ENCODE results near the gene RAB44. TPM values are rescaled to one million over a fixed set of nuclear protein-coding genes. Genes with fewer than 3 reads are reported as not detected.
"Not testable (repeated sequence)": the region's sequence is repeated elsewhere in the genome, so short reads cannot be mapped to it uniquely, and the experiment has no call there.

Gene RAB44
- total RNA-seq, 4 donors from 2014 or later: 0.14 to 1.1 (median 0.46) TPM

DNA sequence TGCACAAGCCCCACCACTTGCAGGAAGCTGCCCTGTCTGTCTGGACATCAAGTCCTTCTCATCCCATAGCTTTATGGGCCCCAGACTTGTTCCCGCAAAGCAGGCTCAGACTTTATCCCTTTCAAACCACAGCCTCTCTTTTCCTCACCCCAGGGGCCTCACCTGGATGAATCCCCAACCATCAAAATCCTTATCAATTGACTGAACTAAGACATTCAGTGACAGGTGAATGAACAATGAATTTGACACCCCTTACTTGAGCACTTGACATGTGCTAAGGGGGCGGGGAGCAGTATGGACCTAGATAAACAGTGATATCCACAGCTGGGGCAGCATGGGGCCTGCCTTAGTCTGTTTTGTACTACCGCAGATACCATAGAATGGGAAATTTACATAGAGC, 5.0 kb downstream of the RAB44 start:
- no peak overlapping the region for H3K4me3 ChIP-seq
- H3K27ac ChIP-seq: no peak overlapping the region
- DNase-seq: no peak
- no peaks in the 10 kb centered on the region for H3K4me1 ChIP-seq
- 93% methylated on average over 3 of the region's 3 CpGs; no CpG with 5 or more reads in 1 of the 2 donors for WGBS, 2 donors (ENCODE audit: low coverage in 1 of 2)
- TF ChIP-seq POLR2A (IDR thresholded peaks at IDR 0.05): no peak
- TF ChIP-seq EP300 (IDR thresholded peaks at IDR 0.05; ENCODE audit: low read depth): no peak
- TF ChIP-seq, protein P1, sequence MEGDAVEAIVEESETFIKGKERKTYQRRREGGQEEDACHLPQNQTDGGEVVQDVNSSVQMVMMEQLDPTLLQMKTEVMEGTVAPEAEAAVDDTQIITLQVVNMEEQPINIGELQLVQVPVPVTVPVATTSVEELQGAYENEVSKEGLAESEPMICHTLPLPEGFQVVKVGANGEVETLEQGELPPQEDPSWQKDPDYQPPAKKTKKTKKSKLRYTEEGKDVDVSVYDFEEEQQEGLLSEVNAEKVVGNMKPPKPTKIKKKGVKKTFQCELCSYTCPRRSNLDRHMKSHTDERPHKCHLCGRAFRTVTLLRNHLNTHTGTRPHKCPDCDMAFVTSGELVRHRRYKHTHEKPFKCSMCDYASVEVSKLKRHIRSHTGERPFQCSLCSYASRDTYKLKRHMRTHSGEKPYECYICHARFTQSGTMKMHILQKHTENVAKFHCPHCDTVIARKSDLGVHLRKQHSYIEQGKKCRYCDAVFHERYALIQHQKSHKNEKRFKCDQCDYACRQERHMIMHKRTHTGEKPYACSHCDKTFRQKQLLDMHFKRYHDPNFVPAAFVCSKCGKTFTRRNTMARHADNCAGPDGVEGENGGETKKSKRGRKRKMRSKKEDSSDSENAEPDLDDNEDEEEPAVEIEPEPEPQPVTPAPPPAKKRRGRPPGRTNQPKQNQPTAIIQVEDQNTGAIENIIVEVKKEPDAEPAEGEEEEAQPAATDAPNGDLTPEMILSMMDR (IDR thresholded peaks at IDR 0.05): no peak
- no peak for TF ChIP-seq POLR2AphosphoS5 (IDR thresholded peaks at IDR 0.05)
- in situ Hi-C loops (cut with MboI; ENCODE audit: low pct_ligation_motif_present in 1 of 4, low pct_unique_long_range_greater_than_20kb in 1 of 4, low sequenced_read_pairs in 3 of 4): loop anchor here in 1 of 4 donors (25.0 kb wide), 1 partner anchor 290 kb away; no protein-coding TSS in a partner anchor
- no peaks in the 10 kb centered on the region for H3K9me3 ChIP-seq
- no peaks in the 10 kb centered on the region for H3K36me3 ChIP-seq
- no peaks in the 10 kb centered on the region for H3K27me3 ChIP-seq
- intact Hi-C loops (cut with DNase I; ENCODE audit: low total_unique reads): no loop called here

DNA sequence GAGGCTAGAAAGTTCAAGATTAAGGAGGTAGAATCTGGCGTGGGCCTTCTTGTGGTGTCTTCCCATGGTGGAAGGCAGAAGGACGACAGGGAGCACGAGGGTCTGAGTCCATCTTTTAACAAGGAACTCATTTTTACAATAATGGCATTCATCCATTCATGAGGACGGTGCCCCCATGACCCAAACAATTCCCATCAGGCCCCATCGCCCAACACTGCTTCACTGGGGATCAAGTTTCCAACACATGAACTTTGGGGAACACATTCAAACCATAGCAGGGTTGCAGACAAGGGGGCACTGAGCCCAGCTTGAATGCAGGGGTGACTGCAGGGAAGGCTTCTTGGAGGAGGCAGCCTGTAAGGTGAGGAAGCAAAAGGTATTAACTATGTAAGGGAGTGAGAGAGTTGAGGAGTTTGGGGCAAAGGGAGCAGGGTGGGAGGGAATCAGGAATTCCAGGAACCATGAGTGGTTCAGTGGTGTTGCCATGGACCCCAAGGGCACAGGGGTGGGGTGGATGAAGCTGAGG, 5.5 kb downstream of the RAB44 start:
- Histone ChIP-seq H3K4me1 (no peaks in the 10 kb centered on the region), H3K27ac (no peak overlapping the region), H3K9me3 (no peaks in the 10 kb centered on the region), H3K4me3 (no peak overlapping the region), H3K36me3 (no peaks in the 10 kb centered on the region), H3K27me3 (no peaks in the 10 kb centered on the region)
- 82% methylated on average over 5 of the region's 5 CpGs; no CpG with 5 or more reads in 1 of the 2 donors for WGBS, 2 donors (ENCODE audit: low coverage in 1 of 2)
- in situ Hi-C loops (cut with MboI; ENCODE audit: low pct_ligation_motif_present in 1 of 4, low pct_unique_long_range_greater_than_20kb in 1 of 4, low sequenced_read_pairs in 3 of 4) (loop anchor here in 1 of 4 donors (25.0 kb wide), 1 partner anchor 291 kb away; no protein-coding TSS in a partner anchor), intact Hi-C loops (cut with DNase I; ENCODE audit: low total_unique reads) (no loop called here)
- no peak for DNase-seq
- TF ChIP-seq POLR2A (IDR thresholded peaks at IDR 0.05) (no peak), EP300 (IDR thresholded peaks at IDR 0.05; ENCODE audit: low read depth) (no peak)

- Histone ChIP-seq H3K27ac (no peak overlapping the region), H3K4me3 (no peak overlapping the region), H3K4me1 (no peaks in the 10 kb centered on the region), H3K27me3 (no peaks in the 10 kb centered on the region), H3K9me3 (no peaks in the 10 kb centered on the region), H3K36me3 (no peaks in the 10 kb centered on the region)
- in situ Hi-C loops (cut with MboI; ENCODE audit: low pct_ligation_motif_present in 1 of 4, low pct_unique_long_range_greater_than_20kb in 1 of 4, low sequenced_read_pairs in 3 of 4) (loop anchor here in 1 of 4 donors (25.0 kb wide), 1 partner anchor 292 kb away; no protein-coding TSS in a partner anchor), intact Hi-C loops (cut with DNase I; ENCODE audit: low total_unique reads) (no loop called here)
- 98% methylated on average over 18 of the region's 18 CpGs; no CpG with 5 or more reads in 1 of the 2 donors for WGBS, 2 donors (ENCODE audit: low coverage in 1 of 2)
- no peak for DNase-seq
- TF ChIP-seq POLR2AphosphoS5 (IDR thresholded peaks at IDR 0.05): no peak
- TF ChIP-seq POLR2A (IDR thresholded peaks at IDR 0.05): no peak
- TF ChIP-seq, protein P1 (IDR thresholded peaks at IDR 0.05): no peak
- no peak for TF ChIP-seq EP300 (IDR thresholded peaks at IDR 0.05; ENCODE audit: low read depth)
Measured at GRCh38 chr6:36703982-36704381, 6.4 kb downstream of the RAB44 start.

DNA sequence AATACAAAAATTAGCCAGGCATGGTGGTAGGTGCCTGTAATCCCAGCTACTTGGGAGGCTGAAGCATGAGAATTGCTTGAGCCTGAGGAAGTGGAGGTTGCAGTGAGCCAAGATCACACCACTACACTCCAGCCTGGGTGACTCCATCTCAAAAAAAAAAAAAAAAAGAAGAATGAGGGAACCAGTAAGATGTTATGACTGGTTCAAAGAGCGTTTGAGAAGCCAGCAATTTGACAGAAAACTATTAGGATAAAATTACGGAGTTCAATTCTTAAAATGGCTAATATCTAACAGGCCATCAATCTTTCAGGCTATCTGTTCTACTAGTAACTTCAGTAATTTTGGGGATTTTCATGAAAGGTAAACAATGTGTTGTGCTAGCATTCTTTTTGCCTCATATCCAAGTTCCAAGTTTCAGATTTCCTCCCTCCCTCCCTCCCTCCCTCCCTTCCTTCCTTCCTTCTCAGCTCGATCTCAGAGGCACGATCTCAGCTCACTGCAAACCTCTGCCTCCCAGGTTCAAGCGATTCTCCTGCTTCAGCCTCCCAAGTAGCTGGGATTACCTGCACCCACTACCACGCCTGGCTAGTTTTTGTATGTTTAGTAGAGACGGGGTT, 7.4 kb downstream of the RAB44 start:
- H3K27me3 ChIP-seq; H3K4me1 ChIP-seq; H3K4me3 ChIP-seq; H3K36me3 ChIP-seq; intact Hi-C loops (cut with DNase I; ENCODE audit: low total_unique reads); H3K27ac ChIP-seq; H3K9me3 ChIP-seq; DNase-seq: not testable (repeated sequence)
- WGBS, 2 donors (ENCODE audit: low coverage in 1 of 2): 80 to 83% methylated on average over 5 to 7 of the region's 7 CpGs
- in situ Hi-C loops (cut with MboI; ENCODE audit: low pct_ligation_motif_present in 1 of 4, low pct_unique_long_range_greater_than_20kb in 1 of 4, low sequenced_read_pairs in 3 of 4): loop anchor here in 1 of 4 donors (25.0 kb wide), 1 partner anchor 293 kb away; no protein-coding TSS in a partner anchor

- Histone ChIP-seq H3K27me3 (no peaks in the 10 kb centered on the region), H3K4me3 (no peak overlapping the region), H3K27ac (no peak overlapping the region), H3K36me3 (no peaks in the 10 kb centered on the region), H3K9me3 (no peaks in the 10 kb centered on the region), H3K4me1 (no peaks in the 10 kb centered on the region)
- TF ChIP-seq, protein P1 (IDR thresholded peaks at IDR 0.05): no peak
- TF ChIP-seq EP300 (IDR thresholded peaks at IDR 0.05; ENCODE audit: low read depth) (no peak), POLR2A (IDR thresholded peaks at IDR 0.05) (no peak), POLR2AphosphoS5 (IDR thresholded peaks at IDR 0.05) (no peak)
- intact Hi-C loops (cut with DNase I; ENCODE audit: low total_unique reads): no loop called here
- in situ Hi-C loops (cut with MboI; ENCODE audit: low pct_ligation_motif_present in 1 of 4, low pct_unique_long_range_greater_than_20kb in 1 of 4, low sequenced_read_pairs in 3 of 4): loop anchor here in 1 of 4 donors (25.0 kb wide), 1 partner anchor 294 kb away; no protein-coding TSS in a partner anchor
- WGBS, 2 donors (ENCODE audit: low coverage in 1 of 2): 48% methylated on average over 1 of the region's 1 CpG; no CpG with 5 or more reads in 1 of the 2 donors
- DNase-seq: no peak
Measured at GRCh38 chr6:36706339-36706738, 8.7 kb downstream of the RAB44 start.
